ENCODE data around the gene NCOA3. TPM values are rescaled to one million over a fixed set of nuclear protein-coding genes. Genes with fewer than 3 reads are reported as not detected.
"Not testable (repeated sequence)": the region's sequence is repeated elsewhere in the genome, so short reads cannot be mapped to it uniquely, and the experiment has no call there.

The NCOA3 gene
- total RNA-seq, 1 donor from 2014 or later = 25.5 TPM

GRCh38 chr20:47594157-47594556 is 92.5 kb downstream of the NCOA3 start:
- DNase-seq (ENCODE audit: low read depth) (no peak), FAIRE-seq (no peak)
- no peak overlapping the region for H3K4me3 ChIP-seq (ENCODE audit: low read depth, low read length)
- no peaks in the 10 kb centered on the region for H3K36me3 ChIP-seq (ENCODE audit: control insufficient read depth, insufficient read depth, low read length)
- H3K27me3 ChIP-seq (ENCODE audit: control insufficient read depth, insufficient read depth, low read length) = no peaks in the 10 kb centered on the region
- no peak for TF ChIP-seq CTCF (IDR thresholded peaks at IDR 0.05; ENCODE audit: insufficient read depth, low read length, severe bottlenecking)

GRCh38 chr20:47595138-47595537 is 93.5 kb downstream of the NCOA3 start:
- H3K4me3 ChIP-seq (ENCODE audit: low read depth, low read length); H3K36me3 ChIP-seq (ENCODE audit: control insufficient read depth, insufficient read depth, low read length); FAIRE-seq; H3K27me3 ChIP-seq (ENCODE audit: control insufficient read depth, insufficient read depth, low read length); DNase-seq (ENCODE audit: low read depth): not testable (repeated sequence)

- Histone ChIP-seq H3K4me3 (ENCODE audit: low read depth, low read length) (no peak overlapping the region), H3K27me3 (ENCODE audit: control insufficient read depth, insufficient read depth, low read length) (no peaks in the 10 kb centered on the region), H3K36me3 (ENCODE audit: control insufficient read depth, insufficient read depth, low read length) (no peaks in the 10 kb centered on the region)
- FAIRE-seq (no peak), DNase-seq (ENCODE audit: low read depth) (no peak)
- TF ChIP-seq CTCF (IDR thresholded peaks at IDR 0.05; ENCODE audit: insufficient read depth, low read length, severe bottlenecking) = no peak
Measured at GRCh38 chr20:47596003-47596571, 94.4 kb downstream of the NCOA3 start.

- no peak for FAIRE-seq
- H3K4me3 ChIP-seq (ENCODE audit: low read depth, low read length) = no peak overlapping the region
- no peaks in the 10 kb centered on the region for H3K27me3 ChIP-seq (ENCODE audit: control insufficient read depth, insufficient read depth, low read length)
- no peak for TF ChIP-seq CTCF (IDR thresholded peaks at IDR 0.05; ENCODE audit: insufficient read depth, low read length, severe bottlenecking)
- DNase-seq (ENCODE audit: low read depth) = no peak
- no peaks in the 10 kb centered on the region for H3K36me3 ChIP-seq (ENCODE audit: control insufficient read depth, insufficient read depth, low read length)
Measured at GRCh38 chr20:47597090-47597489, 95.4 kb downstream of the NCOA3 start.

- no peaks in the 10 kb centered on the region for H3K27me3 ChIP-seq (ENCODE audit: control insufficient read depth, insufficient read depth, low read length)
- no peak for TF ChIP-seq CTCF (IDR thresholded peaks at IDR 0.05; ENCODE audit: insufficient read depth, low read length, severe bottlenecking)
- FAIRE-seq (no peak), DNase-seq (ENCODE audit: low read depth) (no peak)
- no peaks in the 10 kb centered on the region for H3K36me3 ChIP-seq (ENCODE audit: control insufficient read depth, insufficient read depth, low read length)
- no peak overlapping the region for H3K4me3 ChIP-seq (ENCODE audit: low read depth, low read length)
Measured at GRCh38 chr20:47598911-47599744, 97.4 kb downstream of the NCOA3 start.

GRCh38 chr20:47600967-47601547 is 99.4 kb downstream of the NCOA3 start:
- TF ChIP-seq CTCF (IDR thresholded peaks at IDR 0.05; ENCODE audit: insufficient read depth, low read length, severe bottlenecking) = no peak
- H3K27me3 ChIP-seq (ENCODE audit: control insufficient read depth, insufficient read depth, low read length) = no peaks in the 10 kb centered on the region
- H3K36me3 ChIP-seq (ENCODE audit: control insufficient read depth, insufficient read depth, low read length) = no peaks in the 10 kb centered on the region
- no peak for DNase-seq (ENCODE audit: low read depth)
- H3K4me3 ChIP-seq (ENCODE audit: low read depth, low read length) = no peak overlapping the region
- FAIRE-seq = no peak

Data from bronchial epithelial cell (primary cell).